HEK293 (cell line): ENCODE measurements around the gene SEC16A.

Source experiments
- CTCF ChIA-PET: fragments of 350-600 bp; formaldehyde crosslinking; extraction: SDS; loops from one replicate; lab custom pipeline; 2021; ENCODE audit warnings: antibody characterized with exemption; lab: Yijun Ruan, JAX
- POLR2A ChIA-PET: fragments of 300-600 bp; formaldehyde crosslinking; extraction: SDS; loops from one replicate; lab custom pipeline; 2020; ENCODE audit warnings: antibody characterized with exemption, inconsistent platforms; lab: Yijun Ruan, JAX
- H3K27ac ChIP-seq: fragments of 200-500 bp; sonication (Bioruptor generic); 2 replicates; pipeline ENCODE4 v1.5.1; 2014; ENCODE audit warnings: low read depth, low read length, control low read depth, inconsistent platforms; ENCODE audit errors: extremely low read depth
- H3K36me3 ChIP-seq, 2 experiments: fragments of 200-500 bp in 1 of 2; sonication (Bioruptor generic) in 1 of 2; 1 replicate in 1 of 2; 2 replicates in 1 of 2; pipeline ENCODE4 v1.5.1; 2014 to 2017; ENCODE audit warnings: inconsistent platforms in 2 of 2, low read length in 2 of 2; ENCODE audit not compliant: control insufficient read depth in 2 of 2, insufficient read depth in 1 of 2
- H3K4me1 ChIP-seq: fragments of 200-500 bp; sonication (Bioruptor generic); 2 replicates; pipeline ENCODE4 v1.5.1; 2014; ENCODE audit warnings: mild to moderate bottlenecking, low read length, inconsistent platforms; ENCODE audit not compliant: control insufficient read depth, insufficient read depth
- H3K4me3 ChIP-seq: 2 replicates; pipeline ENCODE4 v1.5.1; 2011; ENCODE audit warnings: low read depth, mild to moderate bottlenecking, control low read depth, low read length, moderate library complexity
- H3K9me3 ChIP-seq: fragments of 200-500 bp; sonication (Bioruptor generic); 2 replicates; pipeline ENCODE4 v1.5.1; 2014; ENCODE audit warnings: low read depth, low read length, inconsistent platforms; ENCODE audit not compliant: control insufficient read depth, insufficient read depth
- GLI2 ChIP-seq: fragments of 450-650 bp; formaldehyde crosslinking; IDR thresholded peaks from 2 replicates; pipeline ENCODE4; 2017; ENCODE audit warnings: missing biosample characterization, missing genetic modification characterization, low read depth, borderline replicate concordance
- GLIS2 ChIP-seq: fragments of 450-650 bp; formaldehyde crosslinking; IDR thresholded peaks from 2 replicates; pipeline ENCODE4 v1.5.1; 2016; ENCODE audit warnings: missing biosample characterization, missing genetic modification characterization
- HOXA7 ChIP-seq: sonication (generic); formaldehyde crosslinking; IDR thresholded peaks from 2 replicates; pipeline ENCODE4 v1.8.1; 2022; ENCODE audit warnings: missing genetic modification reagents, borderline replicate concordance
- KLF7 ChIP-seq: fragments of 450-650 bp; formaldehyde crosslinking; IDR thresholded peaks from 2 replicates; pipeline ENCODE4 v1.5.1; 2016; ENCODE audit warnings: missing biosample characterization, missing genetic modification characterization, borderline replicate concordance
- OSR2 ChIP-seq: fragments of 450-650 bp; formaldehyde crosslinking; IDR thresholded peaks from 2 replicates; pipeline ENCODE4 v1.5.1; 2016; ENCODE audit warnings: missing biosample characterization, missing genetic modification characterization
- TCF7L2 ChIP-seq: IDR thresholded peaks from 2 replicates; pipeline ENCODE4 v1.6.1; 2011; ENCODE audit warnings: low read depth, mild to moderate bottlenecking, inconsistent platforms, low read length, moderate library complexity, borderline replicate concordance
- ZBTB1 ChIP-seq: fragments of 450-650 bp; formaldehyde crosslinking; IDR thresholded peaks from 2 replicates; pipeline ENCODE4 v1.5.1; 2016; ENCODE audit warnings: missing biosample characterization, missing genetic modification characterization
- ZBTB21 ChIP-seq: fragments of 450-650 bp; formaldehyde crosslinking; IDR thresholded peaks from 2 replicates; pipeline ENCODE4 v1.5.1; 2017; ENCODE audit warnings: missing biosample characterization, missing genetic modification characterization
- ZBTB8A ChIP-seq: fragments of 450-650 bp; formaldehyde crosslinking; IDR thresholded peaks from 2 replicates; pipeline ENCODE4 v1.5.1; 2016; ENCODE audit warnings: missing biosample characterization, missing genetic modification characterization
- ZIC2 ChIP-seq: fragments of 450-650 bp; formaldehyde crosslinking; IDR thresholded peaks from 2 replicates; pipeline ENCODE4 v1.5.1; 2016; ENCODE audit warnings: missing biosample characterization, missing genetic modification characterization
- ZNF133 ChIP-seq: fragments of 450-650 bp; formaldehyde crosslinking; IDR thresholded peaks from 2 replicates; pipeline ENCODE4 v1.5.1; 2016; ENCODE audit warnings: missing biosample characterization, missing genetic modification characterization
- ZNF146 ChIP-seq: fragments of 450-650 bp; formaldehyde crosslinking; IDR thresholded peaks from 2 replicates; pipeline ENCODE4 v1.5.1; 2016; ENCODE audit warnings: missing biosample characterization, missing genetic modification characterization
- ZNF2 ChIP-seq: fragments of 450-650 bp; formaldehyde crosslinking; IDR thresholded peaks from 2 replicates; pipeline ENCODE4 v1.5.1; 2016; ENCODE audit warnings: missing biosample characterization, missing genetic modification characterization
- ZNF274 ChIP-seq, 2 experiments: fragments of 200-500 bp in 1 of 2; fragments of 450-650 bp in 1 of 2; sonication (Bioruptor generic) in 1 of 2; formaldehyde crosslinking in 1 of 2; IDR thresholded peaks; 2 replicates each; pipeline versions ENCODE4 v1.5.1 to v1.6.1; 2014 to 2016; ENCODE audit warnings: borderline replicate concordance in 1 of 2, inconsistent platforms in 1 of 2, low read length in 1 of 2, missing biosample characterization in 1 of 2, missing genetic modification characterization in 1 of 2
- ZNF341 ChIP-seq: fragments of 450-650 bp; formaldehyde crosslinking; IDR thresholded peaks from 2 replicates; pipeline ENCODE4; 2016; ENCODE audit warnings: low read depth, missing biosample characterization, missing genetic modification characterization
- ZNF423 ChIP-seq: fragments of 450-650 bp; formaldehyde crosslinking; IDR thresholded peaks from 2 replicates; pipeline ENCODE4 v1.5.1; 2016; ENCODE audit warnings: missing biosample characterization, missing genetic modification characterization
- ZNF514 ChIP-seq: fragments of 450-650 bp; formaldehyde crosslinking; IDR thresholded peaks from 2 replicates; pipeline ENCODE4 v1.5.1; 2016; ENCODE audit warnings: missing biosample characterization, missing genetic modification characterization
- ZNF571 ChIP-seq: fragments of 450-650 bp; formaldehyde crosslinking; IDR thresholded peaks from 2 replicates; pipeline ENCODE4 v1.5.0; 2017; ENCODE audit warnings: missing biosample characterization, missing genetic modification characterization
- ZNF600 ChIP-seq: fragments of 450-650 bp; formaldehyde crosslinking; IDR thresholded peaks from 2 replicates; pipeline ENCODE4 v1.5.1; 2016; ENCODE audit warnings: missing biosample characterization, missing genetic modification characterization
- ZNF621 ChIP-seq: fragments of 450-650 bp; formaldehyde crosslinking; IDR thresholded peaks from 2 replicates; pipeline ENCODE4 v1.5.1; 2017; ENCODE audit warnings: missing biosample characterization, missing genetic modification characterization
- ZNF660 ChIP-seq: fragments of 450-650 bp; IDR thresholded peaks from 2 replicates; pipeline ENCODE4 v1.5.1; 2018; ENCODE audit warnings: missing biosample characterization, mild to moderate bottlenecking, missing genetic modification characterization
- ZNF76 ChIP-seq: fragments of 450-650 bp; formaldehyde crosslinking; IDR thresholded peaks from 2 replicates; pipeline ENCODE4; 2016; ENCODE audit warnings: low read depth, missing biosample characterization, missing genetic modification characterization, borderline replicate concordance
- TF ChIP-seq, protein P1 (sequence below): fragments of 450-650 bp; formaldehyde crosslinking; IDR thresholded peaks from 2 replicates; pipeline ENCODE4 v1.5.1; 2016; ENCODE audit warnings: missing biosample characterization, missing genetic modification characterization, low read depth
- TF ChIP-seq, protein P2 (sequence below): fragments of 450-650 bp; formaldehyde crosslinking; IDR thresholded peaks from 2 replicates; pipeline ENCODE4 v1.5.1; 2017; ENCODE audit warnings: missing biosample characterization, missing genetic modification characterization

Gene SEC16A

DNA sequence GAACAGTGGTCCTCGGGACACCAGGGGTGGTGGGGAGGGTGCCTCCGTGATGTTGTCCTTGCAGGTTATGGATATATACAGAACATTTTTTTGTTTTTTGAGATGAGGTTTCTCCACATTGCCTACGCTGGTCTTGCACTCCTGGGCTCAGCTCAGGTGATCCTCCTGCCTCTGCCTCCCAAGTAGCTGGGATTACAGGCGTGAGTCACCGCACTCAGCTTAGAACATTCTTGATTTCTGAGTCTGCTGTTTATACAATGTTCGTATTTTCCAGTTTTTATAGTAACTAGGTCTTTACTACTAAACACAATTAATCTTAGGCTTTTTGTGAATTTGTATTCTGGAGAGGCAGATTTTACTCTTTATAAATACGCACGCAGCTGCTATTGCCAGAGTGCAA, 66.4 kb downstream of the SEC16A start:
- H3K9me3 ChIP-seq, result no peaks in the 10 kb centered on the region
- H3K36me3 ChIP-seq, result peaks cover 21 to 93% of the 10 kb centered on the region in 2 experiments
- TF ChIP-seq ZNF76 (tag by site-specific recombination), result no peak
- TF ChIP-seq ZBTB21, result no peak
- no peak for TF ChIP-seq ZBTB1 (tag by site-specific recombination)
- TF ChIP-seq GLI2 (tag by site-specific recombination), result no peak
- TF ChIP-seq ZNF133, result no peak
- TF ChIP-seq ZNF341 (tag by site-specific recombination), result no peak
- no peak for TF ChIP-seq ZBTB8A (tag by site-specific recombination)
- no peak for TF ChIP-seq OSR2 (tag by site-specific recombination)
- no peak for TF ChIP-seq ZNF274 (IDR thresholded peaks at IDR 0.05; ENCODE audit: low read length)
- no peak for TF ChIP-seq ZNF274 (tag by site-specific recombination; IDR thresholded peaks at IDR 0.05; ENCODE audit: borderline replicate concordance)
- TF ChIP-seq, protein P1, sequence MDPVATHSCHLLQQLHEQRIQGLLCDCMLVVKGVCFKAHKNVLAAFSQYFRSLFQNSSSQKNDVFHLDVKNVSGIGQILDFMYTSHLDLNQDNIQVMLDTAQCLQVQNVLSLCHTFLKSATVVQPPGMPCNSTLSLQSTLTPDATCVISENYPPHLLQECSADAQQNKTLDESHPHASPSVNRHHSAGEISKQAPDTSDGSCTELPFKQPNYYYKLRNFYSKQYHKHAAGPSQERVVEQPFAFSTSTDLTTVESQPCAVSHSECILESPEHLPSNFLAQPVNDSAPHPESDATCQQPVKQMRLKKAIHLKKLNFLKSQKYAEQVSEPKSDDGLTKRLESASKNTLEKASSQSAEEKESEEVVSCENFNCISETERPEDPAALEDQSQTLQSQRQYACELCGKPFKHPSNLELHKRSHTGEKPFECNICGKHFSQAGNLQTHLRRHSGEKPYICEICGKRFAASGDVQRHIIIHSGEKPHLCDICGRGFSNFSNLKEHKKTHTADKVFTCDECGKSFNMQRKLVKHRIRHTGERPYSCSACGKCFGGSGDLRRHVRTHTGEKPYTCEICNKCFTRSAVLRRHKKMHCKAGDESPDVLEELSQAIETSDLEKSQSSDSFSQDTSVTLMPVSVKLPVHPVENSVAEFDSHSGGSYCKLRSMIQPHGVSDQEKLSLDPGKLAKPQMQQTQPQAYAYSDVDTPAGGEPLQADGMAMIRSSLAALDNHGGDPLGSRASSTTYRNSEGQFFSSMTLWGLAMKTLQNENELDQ (tag by site-specific recombination), result no peak
- no peak for TF ChIP-seq HOXA7 (CRISPR knock-in tag)
- TF ChIP-seq ZNF514 (tag by site-specific recombination), result no peak
- no peak for TF ChIP-seq ZNF571 (tag by site-specific recombination)
- TF ChIP-seq GLIS2 (tag by site-specific recombination), result no peak
- no peak for TF ChIP-seq ZNF621 (tag by site-specific recombination)
- TF ChIP-seq ZNF146 (tag by site-specific recombination), result no peak
- no peak for TF ChIP-seq ZNF2 (tag by site-specific recombination)
- TF ChIP-seq, protein P2, sequence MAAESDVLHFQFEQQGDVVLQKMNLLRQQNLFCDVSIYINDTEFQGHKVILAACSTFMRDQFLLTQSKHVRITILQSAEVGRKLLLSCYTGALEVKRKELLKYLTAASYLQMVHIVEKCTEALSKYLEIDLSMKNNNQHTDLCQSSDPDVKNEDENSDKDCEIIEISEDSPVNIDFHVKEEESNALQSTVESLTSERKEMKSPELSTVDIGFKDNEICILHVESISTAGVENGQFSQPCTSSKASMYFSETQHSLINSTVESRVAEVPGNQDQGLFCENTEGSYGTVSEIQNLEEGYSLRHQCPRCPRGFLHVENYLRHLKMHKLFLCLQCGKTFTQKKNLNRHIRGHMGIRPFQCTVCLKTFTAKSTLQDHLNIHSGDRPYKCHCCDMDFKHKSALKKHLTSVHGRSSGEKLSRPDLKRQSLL (tag by site-specific recombination), result no peak
- TF ChIP-seq ZNF660 (tag by site-specific recombination), result no peak
- no peak overlapping the region for H3K4me3 ChIP-seq
- no peak overlapping the region for H3K27ac ChIP-seq
- POLR2A ChIA-PET, result interaction anchor here (2.3 kb wide), 1 partner anchor 9 kb away, joined by 10 read pairs; no protein-coding TSS in a partner anchor
- H3K4me1 ChIP-seq, result peaks cover 10% of the 10 kb centered on the region
- CTCF ChIA-PET, result interaction anchor here (1.2 kb wide), 1 partner anchor 53 kb away, joined by 3 read pairs; the partner anchor contains the start of gene DNLZ

DNA sequence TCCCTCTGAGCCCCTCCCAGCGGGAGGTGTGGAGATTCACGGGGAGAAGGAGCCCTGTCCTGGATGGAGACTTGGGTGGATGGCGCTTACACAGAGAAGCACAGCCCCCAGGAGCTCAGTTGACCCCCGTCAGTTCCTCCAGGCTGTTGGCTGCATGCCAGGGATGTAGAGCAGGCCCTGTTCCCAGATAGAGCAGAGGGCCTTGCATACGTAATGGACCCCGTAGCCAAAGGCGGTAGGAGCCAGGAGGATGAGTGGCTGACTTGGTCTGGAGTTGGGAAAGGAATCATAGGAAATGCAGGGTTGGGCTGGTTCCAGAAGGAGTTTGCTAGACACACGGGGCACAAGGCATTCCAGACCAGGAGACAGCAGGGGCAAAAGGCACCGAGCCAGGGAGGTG, 69.9 kb downstream of the SEC16A start:
- POLR2A ChIA-PET, result interaction anchor here (0.7 to 1.4 kb wide), 2 partner anchors 12 to 50 kb away, joined by 3 to 4 read pairs; no protein-coding TSS in a partner anchor
- peaks cover 8 to 69% of the 10 kb centered on the region in 2 experiments for H3K36me3 ChIP-seq
- TF ChIP-seq KLF7, result no peak
- TF ChIP-seq ZNF423 (tag by site-specific recombination), result no peak
- no peak for TF ChIP-seq TCF7L2
- TF ChIP-seq ZNF600 (tag by site-specific recombination), result peak; percentile 57
- TF ChIP-seq ZIC2 (tag by site-specific recombination), result peak; percentile 49
- CTCF ChIA-PET, result interaction anchor here (0.6 to 1.5 kb wide), 2 partner anchors 12 to 215 kb away, joined by 3 to 8 read pairs; no protein-coding TSS in a partner anchor
- no peaks in the 10 kb centered on the region for H3K9me3 ChIP-seq
- H3K4me1 ChIP-seq, result peaks cover 11% of the 10 kb centered on the region
- no peak overlapping the region for H3K4me3 ChIP-seq
- no peak overlapping the region for H3K27ac ChIP-seq
